HTERT RPE-1 (cell line): ENCODE data around the gene RPSA.
"Not testable (repeated sequence)": the region's sequence is repeated elsewhere in the genome, so short reads cannot be mapped to it uniquely, and the experiment has no call there.

Source experiments
- in situ Hi-C: fragments of 300-500 bp; cut with MboI; formaldehyde crosslinking; loops from 4 replicates; pipeline ENCODE4 v1.14.3; 2020; ENCODE audit warnings: low sequenced_read_pairs

RPSA gene

GRCh38 chr3:39406368-39407258 lies at the start of gene RPSA:
TSS of gene RPSA (plus strand) at chr3:39406720. CDS start at chr3:39407654, 934 bp downstream.
- in situ Hi-C loops = no loop called here

- in situ Hi-C loops = no loop called here
Observed at GRCh38 chr3:39358333-39358732, 48.2 kb upstream of the RPSA start.

GRCh38 chr3:39361252-39361927 lies 45.1 kb upstream of the RPSA start:
- in situ Hi-C loops = no loop called here

- in situ Hi-C loops = no loop called here
Observed at GRCh38 chr3:39362192-39362591, 44.3 kb upstream of the RPSA start.

- in situ Hi-C loops = no loop called here
Observed at GRCh38 chr3:39362812-39363211, 43.7 kb upstream of the RPSA start.

GRCh38 chr3:39370450-39370849 lies 36.1 kb upstream of the RPSA start:
- in situ Hi-C loops = not testable (repeated sequence)

GRCh38 chr3:39372833-39373232 lies 33.7 kb upstream of the RPSA start:
- in situ Hi-C loops = no loop called here

GRCh38 chr3:39376959-39377634 lies 29.4 kb upstream of the RPSA start:
- in situ Hi-C loops = no loop called here

GRCh38 chr3:39378088-39378487 lies 28.4 kb upstream of the RPSA start:
- in situ Hi-C loops = no loop called here

GRCh38 chr3:39378957-39379777 lies 27.4 kb upstream of the RPSA start:
- in situ Hi-C loops = no loop called here

GRCh38 chr3:39379778-39380155 lies 26.8 kb upstream of the RPSA start:
- in situ Hi-C loops = no loop called here

- in situ Hi-C loops = no loop called here
Observed at GRCh38 chr3:39381432-39381831, 25.1 kb upstream of the RPSA start.

- in situ Hi-C loops = no loop called here
Observed at GRCh38 chr3:39383045-39383880, 23.3 kb upstream of the RPSA start, which contains the start of gene SLC25A38. TSS of gene SLC25A38 (plus strand) at chr3:39383370. CDS start at chr3:39383725, 355 bp downstream.

- in situ Hi-C loops = no loop called here
Observed at GRCh38 chr3:39383881-39384664, 22.4 kb upstream of the RPSA start.

- in situ Hi-C loops = no loop called here
Observed at GRCh38 chr3:39384665-39385000, 21.9 kb upstream of the RPSA start.

- in situ Hi-C loops = no loop called here
Observed at GRCh38 chr3:39385456-39386090, 20.9 kb upstream of the RPSA start.

- in situ Hi-C loops = no loop called here
Observed at GRCh38 chr3:39386318-39386717, 20.2 kb upstream of the RPSA start.

GRCh38 chr3:39387411-39387975 lies 19.0 kb upstream of the RPSA start:
- in situ Hi-C loops = no loop called here
